Trophoblast cell (in vitro differentiated cells and primary cell): Measurements from ENCODE around the gene CACNA2D4.

Experiments
- DNase-seq, 2 donors: peaks; one replicate each; pipeline ENCODE4 v3.0.0-alpha.2; 2016
- H2AFZ ChIP-seq: 2 replicates; pipeline ENCODE4 v1.6.1; 2013; ENCODE audit warnings: low read length, moderate library complexity, mild to moderate bottlenecking; ENCODE audit not compliant: insufficient read depth, poor library complexity
- H2AK5ac ChIP-seq: 2 replicates; pipeline ENCODE4 v1.6.1; 2013; ENCODE audit warnings: mild to moderate bottlenecking, low read length
- H2BK120ac ChIP-seq: 2 replicates; pipeline ENCODE4 v1.6.1; 2013; ENCODE audit warnings: low read length, mild to moderate bottlenecking, moderate library complexity; ENCODE audit not compliant: insufficient read depth, poor library complexity
- H2BK12ac ChIP-seq: 2 replicates; pipeline ENCODE4 v1.6.1; 2013; ENCODE audit warnings: mild to moderate bottlenecking, low read length, moderate library complexity
- H2BK5ac ChIP-seq: 2 replicates; pipeline ENCODE4 v1.6.1; 2013; ENCODE audit warnings: low read length, low read depth, moderate library complexity, mild to moderate bottlenecking; ENCODE audit not compliant: poor library complexity
- H3K14ac ChIP-seq: 2 replicates; pipeline ENCODE4 v1.6.1; 2013; ENCODE audit warnings: mild to moderate bottlenecking, low read length
- H3K18ac ChIP-seq: 2 replicates; pipeline ENCODE4 v1.6.1; 2013; ENCODE audit warnings: mild to moderate bottlenecking, low read length
- H3K23ac ChIP-seq: 2 replicates; pipeline ENCODE4 v1.6.1; 2013; ENCODE audit warnings: low read length
- H3K27ac ChIP-seq: 2 replicates; pipeline ENCODE4 v1.5.1; 2013; ENCODE audit warnings: low read depth, mild to moderate bottlenecking, inconsistent platforms, low read length, moderate library complexity
- H3K27me3 ChIP-seq: 2 replicates; pipeline ENCODE4 v1.6.1; 2013; ENCODE audit warnings: inconsistent platforms, mild to moderate bottlenecking, low read length, moderate library complexity; ENCODE audit not compliant: insufficient read depth
- H3K36me3 ChIP-seq, 2 experiments: 1 replicate in 1 of 2; 2 replicates in 1 of 2; pipeline ENCODE4 v1.6.1; 2013; ENCODE audit warnings: low read length in 2 of 2, mild to moderate bottlenecking in 2 of 2, moderate library complexity in 1 of 2; ENCODE audit not compliant: insufficient read depth in 2 of 2, control insufficient read depth in 1 of 2
- H3K4ac ChIP-seq: 2 replicates; pipeline ENCODE4 v1.6.1; 2013; ENCODE audit warnings: low read depth, mild to moderate bottlenecking, low read length, moderate library complexity
- H3K4me1 ChIP-seq, 2 experiments: 1 replicate in 1 of 2; 2 replicates in 1 of 2; pipeline ENCODE4 v1.6.1; 2013; ENCODE audit warnings: low read length in 2 of 2, mild to moderate bottlenecking in 2 of 2, moderate library complexity in 1 of 2; ENCODE audit not compliant: insufficient read depth in 2 of 2, control insufficient read depth in 1 of 2
- H3K4me2 ChIP-seq: 2 replicates; pipeline ENCODE4 v1.6.1; 2013; ENCODE audit warnings: inconsistent platforms, mild to moderate bottlenecking, low read length, moderate library complexity
- H3K4me3 ChIP-seq: 2 replicates; pipeline ENCODE4 v1.5.1; 2013; ENCODE audit warnings: mild to moderate bottlenecking, low read depth, low read length, inconsistent platforms
- H3K79me1 ChIP-seq: one replicate; pipeline ENCODE4 v1.6.1; 2013; ENCODE audit warnings: low read length
- H3K79me2 ChIP-seq: 2 replicates; pipeline ENCODE4 v1.6.1; 2013; ENCODE audit warnings: low read length, mild to moderate bottlenecking; ENCODE audit not compliant: control insufficient read depth, insufficient read depth, poor library complexity
- H3K9ac ChIP-seq: 2 replicates; pipeline ENCODE4 v1.6.1; 2013; ENCODE audit warnings: mild to moderate bottlenecking, low read length
- H3K9me3 ChIP-seq: 2 replicates; pipeline ENCODE4 v1.6.1; 2013; ENCODE audit warnings: low read depth, mild to moderate bottlenecking, control low read depth, inconsistent platforms, low read length; ENCODE audit not compliant: insufficient read depth
- H4K12ac ChIP-seq: 2 replicates; pipeline ENCODE4 v1.6.1; 2013; ENCODE audit warnings: low read depth, mild to moderate bottlenecking, low read length, moderate library complexity
- H4K8ac ChIP-seq: 2 replicates; pipeline ENCODE4 v1.6.1; 2013; ENCODE audit warnings: low read depth, mild to moderate bottlenecking, low read length, moderate library complexity
- H4K91ac ChIP-seq: one replicate; pipeline ENCODE4 v1.6.1; 2013; ENCODE audit warnings: low read depth, mild to moderate bottlenecking, low read length, moderate library complexity
- WGBS: extraction: QIAGEN DNeasy Blood & Tissue Kit; methylation state at CpG from one replicate; pipeline ENCODE4 v1.1.7; 2013; ENCODE audit warnings: missing lambda C conversion rate; ENCODE audit not compliant: insufficient read length, insufficient coverage; ENCODE audit errors: extremely low coverage; 5-methylcytosine and 5-hydroxymethylcytosine counted together

CACNA2D4 gene

GRCh38 chr12:1839464-1839863, 79.0 kb downstream of the CACNA2D4 start:
- H2AFZ ChIP-seq, result no peak overlapping the region
- no peak overlapping the region for H2AK5ac ChIP-seq
- H3K4me1 ChIP-seq, result peaks cover 3 to 4% of the 10 kb centered on the region in 2 experiments
- H2BK5ac ChIP-seq, result no peak overlapping the region
- H3K4me3 ChIP-seq, result no peak overlapping the region
- H4K8ac ChIP-seq, result no peak overlapping the region
- H3K27ac ChIP-seq, result no peak overlapping the region
- no peak overlapping the region for H3K23ac ChIP-seq
- H2BK12ac ChIP-seq, result no peak overlapping the region
- no peak overlapping the region for H3K14ac ChIP-seq
- H2BK120ac ChIP-seq, result no peak overlapping the region
- H3K4ac ChIP-seq, result no peak overlapping the region
- H3K9me3 ChIP-seq, result no peaks in the 10 kb centered on the region
- H3K27me3 ChIP-seq, result no peaks in the 10 kb centered on the region
- no peak for DNase-seq
- no peaks in the 10 kb centered on the region for H3K36me3 ChIP-seq
- H3K4me2 ChIP-seq, result no peak overlapping the region
- H3K18ac ChIP-seq, result no peak overlapping the region
- WGBS, result no CpG with 5 or more reads among the region's 10 CpGs
- no peak overlapping the region for H4K91ac ChIP-seq
- H3K79me1 ChIP-seq, result no peaks in the 10 kb centered on the region
- no peaks in the 10 kb centered on the region for H3K79me2 ChIP-seq
- no peak overlapping the region for H4K12ac ChIP-seq
- H3K9ac ChIP-seq, result no peak overlapping the region

- no peak overlapping the region for H3K23ac ChIP-seq
- H3K36me3 ChIP-seq, result no peaks in the 10 kb centered on the region
- H3K18ac ChIP-seq, result no peak overlapping the region
- no CpG with 5 or more reads among the region's 15 CpGs for WGBS
- H2AFZ ChIP-seq, result no peak overlapping the region
- no peak overlapping the region for H3K14ac ChIP-seq
- H2BK5ac ChIP-seq, result no peak overlapping the region
- H3K27me3 ChIP-seq, result no peaks in the 10 kb centered on the region
- H3K9me3 ChIP-seq, result no peaks in the 10 kb centered on the region
- no peak overlapping the region for H3K4ac ChIP-seq
- H3K79me2 ChIP-seq, result no peaks in the 10 kb centered on the region
- H4K12ac ChIP-seq, result no peak overlapping the region
- no peak overlapping the region for H3K9ac ChIP-seq
- H3K4me1 ChIP-seq, result peaks cover 3 to 4% of the 10 kb centered on the region in 2 experiments
- H3K4me2 ChIP-seq, result no peak overlapping the region
- no peak overlapping the region for H4K91ac ChIP-seq
- H2AK5ac ChIP-seq, result no peak overlapping the region
- H3K79me1 ChIP-seq, result no peaks in the 10 kb centered on the region
- DNase-seq, result no peak
- no peak overlapping the region for H3K4me3 ChIP-seq
- H4K8ac ChIP-seq, result no peak overlapping the region
- no peak overlapping the region for H3K27ac ChIP-seq
- no peak overlapping the region for H2BK12ac ChIP-seq
- H2BK120ac ChIP-seq, result no peak overlapping the region
Observed at GRCh38 chr12:1838994-1839365, 79.5 kb downstream of the CACNA2D4 start.

GRCh38 chr12:1838205-1838993, 80.1 kb downstream of the CACNA2D4 start:
- H3K4ac ChIP-seq, result no peak overlapping the region
- DNase-seq, result no peak
- H2BK5ac ChIP-seq, result no peak overlapping the region
- H4K12ac ChIP-seq, result no peak overlapping the region
- no peaks in the 10 kb centered on the region for H3K27me3 ChIP-seq
- H3K9me3 ChIP-seq, result no peaks in the 10 kb centered on the region
- no peak overlapping the region for H3K23ac ChIP-seq
- no peak overlapping the region for H3K9ac ChIP-seq
- no peak overlapping the region for H2BK12ac ChIP-seq
- H2AFZ ChIP-seq, result no peak overlapping the region
- no peaks in the 10 kb centered on the region for H3K79me2 ChIP-seq
- no peak overlapping the region for H2BK120ac ChIP-seq
- H3K18ac ChIP-seq, result no peak overlapping the region
- H4K8ac ChIP-seq, result no peak overlapping the region
- no peak overlapping the region for H2AK5ac ChIP-seq
- no peak overlapping the region for H3K4me2 ChIP-seq
- peaks cover 3 to 4% of the 10 kb centered on the region in 2 experiments for H3K4me1 ChIP-seq
- H4K91ac ChIP-seq, result no peak overlapping the region
- H3K36me3 ChIP-seq, result no peaks in the 10 kb centered on the region
- no peak overlapping the region for H3K4me3 ChIP-seq
- H3K79me1 ChIP-seq, result no peaks in the 10 kb centered on the region
- no peak overlapping the region for H3K27ac ChIP-seq
- no CpG with 5 or more reads among the region's 26 CpGs for WGBS
- no peak overlapping the region for H3K14ac ChIP-seq

DNA sequence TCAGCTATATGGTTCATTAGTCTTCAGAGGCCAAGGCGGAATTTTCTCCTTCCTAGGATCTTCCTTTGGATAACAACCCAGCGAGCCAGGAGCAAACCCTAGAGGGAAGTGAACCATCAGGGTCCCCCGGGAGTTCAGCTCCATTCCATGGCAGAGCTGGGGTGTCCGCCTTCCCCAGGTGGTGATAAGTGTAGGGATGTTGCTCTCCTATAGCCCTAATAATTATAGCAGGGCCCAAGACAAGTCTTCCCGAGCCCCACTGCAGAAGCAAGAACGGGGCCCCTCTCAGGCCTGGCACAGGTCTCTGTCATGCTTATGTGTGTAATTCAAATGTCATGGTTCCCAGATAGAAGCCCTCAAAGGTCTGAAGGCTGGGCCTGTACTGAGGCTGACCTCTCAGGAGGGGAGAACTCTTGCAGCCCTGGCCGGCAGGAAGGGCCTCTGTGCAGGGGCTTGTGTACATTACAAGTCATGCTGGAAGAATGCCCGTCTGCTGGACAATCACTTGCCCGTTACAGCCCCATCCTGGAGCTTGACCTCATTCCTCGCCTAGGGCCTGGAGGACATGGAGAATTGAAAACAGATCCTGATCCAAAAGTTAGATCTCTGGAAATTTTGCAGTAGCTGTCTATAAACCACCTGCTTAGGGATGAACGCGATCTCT, 80.8 kb downstream of the CACNA2D4 start:
- DNase-seq, result no peak
- H3K27ac ChIP-seq, result no peak overlapping the region
- no peak overlapping the region for H4K12ac ChIP-seq
- no peaks in the 10 kb centered on the region for H3K36me3 ChIP-seq
- H3K23ac ChIP-seq, result no peak overlapping the region
- H3K79me1 ChIP-seq, result no peaks in the 10 kb centered on the region
- H3K18ac ChIP-seq, result no peak overlapping the region
- no peak overlapping the region for H2AK5ac ChIP-seq
- no peak overlapping the region for H3K4ac ChIP-seq
- H3K14ac ChIP-seq, result no peak overlapping the region
- H3K4me3 ChIP-seq, result no peak overlapping the region
- H3K9ac ChIP-seq, result no peak overlapping the region
- no peaks in the 10 kb centered on the region for H3K27me3 ChIP-seq
- no peak overlapping the region for H4K91ac ChIP-seq
- H2BK12ac ChIP-seq, result no peak overlapping the region
- H2BK5ac ChIP-seq, result no peak overlapping the region
- WGBS, result no CpG with 5 or more reads among the region's 12 CpGs
- no peak overlapping the region for H4K8ac ChIP-seq
- H3K9me3 ChIP-seq, result peaks cover 2% of the 10 kb centered on the region
- H3K79me2 ChIP-seq, result no peaks in the 10 kb centered on the region
- no peak overlapping the region for H2BK120ac ChIP-seq
- no peak overlapping the region for H3K4me2 ChIP-seq
- H3K4me1 ChIP-seq, result peaks cover 3 to 4% of the 10 kb centered on the region in 2 experiments
- no peak overlapping the region for H2AFZ ChIP-seq
